Placental pericyte (primary cell): ENCODE results near the gene GFRA4. TPM values are rescaled to one million over a fixed set of nuclear protein-coding genes. Genes with fewer than 3 reads are reported as not detected.

Source experiments
- total RNA-seq: library from RNA; depleted of rRNA; stranded (reverse); fragments of >200 nt; gene quantifications from 2 replicates; pipeline ENCODE4 v1.2.3, GENCODE V29; 2012

The GFRA4 gene
- total RNA-seq: not detected in 2 replicates

GRCh38 chr20:3663031-3663701, at the start of gene GFRA4:
TSS of gene GFRA4 (minus strand) at chr20:3663399. CDS start at chr20:3663399, 0 bp downstream.

GRCh38 chr20:3712279-3712873, 49.2 kb upstream of the GFRA4 start, which contains the start of gene SIGLEC1:
TSS of gene SIGLEC1 (minus strand) at chr20:3712600. CDS start at chr20:3707128, 5,472 bp downstream.

GRCh38 chr20:3681931-3682781, 19.0 kb upstream of the GFRA4 start, which contains the start of gene ADAM33:
TSS of gene ADAM33 (minus strand) at chr20:3682010. CDS start at chr20:3682004, 6 bp downstream.

Other genes with a start within 250 kb of the GFRA4 start
- gene ATRN, start 192.4 kb downstream of the GFRA4 start, total RNA-seq: 44.0 and 46.6 TPM in 2 replicates
- 11.4 and 19.5 TPM in 2 replicates for gene ADAM33, start 18.6 kb upstream of the GFRA4 start, total RNA-seq
- gene SIGLEC1, start 49.2 kb upstream of the GFRA4 start, total RNA-seq: under 0.01 TPM in 2 replicates
- under 0.01 TPM in 1 of 2 replicates, not detected in the other for gene HSPA12B, start 69.3 kb upstream of the GFRA4 start, total RNA-seq
- gene ADISSP, start 104.4 kb upstream of the GFRA4 start, total RNA-seq: 13.8 and 31.2 TPM in 2 replicates
- gene SPEF1, start 118.0 kb upstream of the GFRA4 start, total RNA-seq: 0.14 and 0.22 TPM in 2 replicates
- gene CENPB, start 123.3 kb upstream of the GFRA4 start, total RNA-seq: 105 and 150 TPM in 2 replicates
- gene CDC25B, start 132.9 kb upstream of the GFRA4 start, total RNA-seq: 70.7 and 92.6 TPM in 2 replicates
- gene AP5S1, start 157.1 kb upstream of the GFRA4 start, total RNA-seq: 24.9 and 33.6 TPM in 2 replicates
- 23.2 and 42.4 TPM in 2 replicates for gene MAVS, start 183.4 kb upstream of the GFRA4 start, total RNA-seq
- 50.3 and 67.0 TPM in 2 replicates for gene PANK2, start 226.0 kb upstream of the GFRA4 start, total RNA-seq